GM19023 (cell line): Measurements from ENCODE around the gene PRKG2.
"Not testable (repeated sequence)": the region's sequence is repeated elsewhere in the genome, so short reads cannot be mapped to it uniquely, and the experiment has no call there.

Source experiments
- ATAC-seq: cut with Tn5 transposase; IDR thresholded peaks from one replicate; pipeline ENCODE4 v1.9.1; 2021; ENCODE audit warnings: mild to moderate bottlenecking, moderate library complexity; ENCODE audit not compliant: unreplicated experiment

PRKG2 gene, protein sequence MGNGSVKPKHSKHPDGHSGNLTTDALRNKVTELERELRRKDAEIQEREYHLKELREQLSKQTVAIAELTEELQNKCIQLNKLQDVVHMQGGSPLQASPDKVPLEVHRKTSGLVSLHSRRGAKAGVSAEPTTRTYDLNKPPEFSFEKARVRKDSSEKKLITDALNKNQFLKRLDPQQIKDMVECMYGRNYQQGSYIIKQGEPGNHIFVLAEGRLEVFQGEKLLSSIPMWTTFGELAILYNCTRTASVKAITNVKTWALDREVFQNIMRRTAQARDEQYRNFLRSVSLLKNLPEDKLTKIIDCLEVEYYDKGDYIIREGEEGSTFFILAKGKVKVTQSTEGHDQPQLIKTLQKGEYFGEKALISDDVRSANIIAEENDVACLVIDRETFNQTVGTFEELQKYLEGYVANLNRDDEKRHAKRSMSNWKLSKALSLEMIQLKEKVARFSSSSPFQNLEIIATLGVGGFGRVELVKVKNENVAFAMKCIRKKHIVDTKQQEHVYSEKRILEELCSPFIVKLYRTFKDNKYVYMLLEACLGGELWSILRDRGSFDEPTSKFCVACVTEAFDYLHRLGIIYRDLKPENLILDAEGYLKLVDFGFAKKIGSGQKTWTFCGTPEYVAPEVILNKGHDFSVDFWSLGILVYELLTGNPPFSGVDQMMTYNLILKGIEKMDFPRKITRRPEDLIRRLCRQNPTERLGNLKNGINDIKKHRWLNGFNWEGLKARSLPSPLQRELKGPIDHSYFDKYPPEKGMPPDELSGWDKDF

GRCh38 chr4:81214881-81215868 is at the start of gene PRKG2:
TSS of gene PRKG2 (minus strand) at chr4:81215222. CDS start at chr4:81205047, 10,175 bp downstream.
- ATAC-seq = no peak

DNA sequence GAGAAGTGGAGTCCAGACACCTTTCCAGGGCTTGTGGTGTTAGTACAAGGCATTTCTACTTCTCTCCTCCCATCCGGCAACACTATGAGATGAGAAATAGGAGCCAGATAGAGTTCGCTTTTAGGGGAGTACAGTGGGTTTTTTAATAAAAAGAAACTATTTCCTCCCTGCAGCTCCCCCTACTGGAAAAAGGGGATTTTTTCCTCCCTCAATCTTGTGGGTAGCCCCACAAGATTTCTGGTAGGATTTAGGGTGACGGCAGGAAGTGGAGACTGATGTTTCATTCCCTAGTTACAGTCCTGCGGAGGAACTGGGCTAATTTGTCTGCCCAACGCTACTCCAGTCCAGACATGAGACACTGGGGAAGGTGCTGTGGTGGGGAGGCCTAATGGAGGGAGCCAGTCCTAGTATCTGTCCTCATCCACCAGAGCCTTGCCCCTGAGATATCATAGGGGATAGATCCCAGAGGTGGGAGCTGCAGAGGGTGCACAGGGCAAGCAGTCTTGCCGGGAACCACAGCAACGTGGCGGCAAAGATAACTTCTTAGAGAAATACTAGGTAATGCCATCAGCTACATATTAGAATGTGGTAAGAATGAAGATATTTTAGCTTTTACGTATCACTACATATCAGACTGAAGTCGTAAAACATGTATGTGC is 45.5 kb upstream of the PRKG2 start:
- ATAC-seq = no peak

DNA sequence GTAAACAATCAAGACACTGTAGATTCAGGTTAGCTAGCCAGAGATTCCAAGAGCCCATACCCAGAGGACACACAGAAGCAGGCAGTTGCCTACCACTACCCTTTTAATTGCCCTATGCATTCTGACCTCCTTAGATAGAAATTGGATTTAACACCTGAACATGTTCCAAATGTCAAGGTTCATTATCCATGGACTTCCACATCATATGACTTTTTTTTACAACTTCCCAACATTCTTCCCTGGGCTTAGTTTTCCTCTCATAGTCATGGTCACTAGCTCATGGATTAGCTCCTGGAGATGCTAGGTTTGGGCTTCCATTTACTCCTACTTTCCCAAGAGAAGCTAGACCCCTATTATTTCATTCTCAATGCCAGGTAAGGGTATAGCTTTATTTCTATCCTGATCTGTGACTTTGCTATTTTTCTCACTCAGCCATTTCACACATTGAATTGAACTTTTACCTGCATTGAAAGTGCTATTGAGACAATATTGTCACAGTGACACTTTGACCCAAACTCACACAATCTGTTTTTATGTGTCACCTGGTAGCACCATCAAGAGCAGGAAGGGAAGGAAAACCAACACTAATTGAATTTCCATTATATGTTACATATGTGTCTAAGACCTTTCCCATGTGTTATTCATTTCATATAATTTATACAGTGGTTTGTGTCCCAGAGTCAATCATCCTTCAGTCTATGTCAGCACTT is 44.0 kb upstream of the PRKG2 start:
- ATAC-seq = no peak

GRCh38 chr4:81257816-81258215 is 42.8 kb upstream of the PRKG2 start:
- ATAC-seq = no peak

GRCh38 chr4:81257021-81257420 is 42.0 kb upstream of the PRKG2 start:
- ATAC-seq = no peak

GRCh38 chr4:81256059-81256970 is 41.3 kb upstream of the PRKG2 start:
- ATAC-seq = no peak

DNA sequence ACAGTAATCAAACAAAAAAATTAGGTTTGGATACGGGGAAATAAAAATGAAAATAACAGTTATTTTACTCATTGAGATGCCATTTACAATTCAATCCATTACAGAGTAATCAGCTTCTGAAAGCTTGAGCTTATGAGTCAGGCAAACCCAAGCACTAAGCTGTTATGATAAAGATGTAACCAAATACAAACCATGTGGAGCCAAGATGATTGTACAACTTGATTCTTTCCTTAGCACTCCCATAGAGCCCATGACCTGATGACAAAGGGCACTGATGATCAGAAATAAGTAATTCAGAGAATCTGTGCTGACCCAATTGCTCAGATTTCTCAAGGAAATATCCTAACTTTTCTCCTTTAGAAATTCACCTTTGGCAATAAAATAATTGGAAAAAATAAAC is 40.5 kb upstream of the PRKG2 start:
- no peak for ATAC-seq

GRCh38 chr4:81250430-81250829 is 35.4 kb upstream of the PRKG2 start:
- ATAC-seq = no peak

DNA sequence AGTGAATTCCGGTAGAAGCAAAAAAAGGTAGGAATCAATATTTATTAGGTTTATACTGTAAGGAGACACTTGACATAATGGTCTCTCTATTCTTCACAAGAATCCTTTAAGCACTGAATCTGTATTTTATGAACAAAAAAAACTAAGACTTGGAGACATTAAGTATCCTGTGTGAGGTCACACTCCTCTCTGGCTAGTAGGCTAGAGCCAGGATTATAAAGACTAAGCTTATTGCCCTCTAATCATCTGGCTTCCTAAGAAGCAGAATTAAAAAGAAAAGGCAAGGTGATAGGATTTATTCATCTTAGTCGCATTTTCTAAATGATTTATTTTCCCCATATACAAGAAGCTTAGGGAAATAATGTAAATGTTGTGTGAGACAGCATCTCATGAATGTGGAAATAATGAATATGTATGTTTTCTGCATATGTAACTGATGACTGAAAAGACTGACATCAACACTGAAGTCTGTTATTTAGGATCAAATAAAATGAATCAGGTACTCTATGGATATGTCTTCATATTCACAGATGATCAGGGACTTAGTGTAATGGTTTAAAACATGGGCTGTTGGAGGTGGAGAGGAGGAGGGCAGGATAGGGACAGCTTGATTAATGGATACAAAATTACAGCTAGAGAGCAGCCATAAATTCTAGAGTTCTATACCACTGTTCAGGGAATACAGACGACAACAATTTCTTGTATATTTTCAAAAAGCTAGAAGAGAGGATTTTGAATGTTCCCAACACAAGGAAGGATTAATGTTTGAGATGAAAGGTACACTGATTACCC is 30.4 kb upstream of the PRKG2 start:
- ATAC-seq = no peak

GRCh38 chr4:81237791-81238190 is 22.8 kb upstream of the PRKG2 start:
- ATAC-seq = no peak

DNA sequence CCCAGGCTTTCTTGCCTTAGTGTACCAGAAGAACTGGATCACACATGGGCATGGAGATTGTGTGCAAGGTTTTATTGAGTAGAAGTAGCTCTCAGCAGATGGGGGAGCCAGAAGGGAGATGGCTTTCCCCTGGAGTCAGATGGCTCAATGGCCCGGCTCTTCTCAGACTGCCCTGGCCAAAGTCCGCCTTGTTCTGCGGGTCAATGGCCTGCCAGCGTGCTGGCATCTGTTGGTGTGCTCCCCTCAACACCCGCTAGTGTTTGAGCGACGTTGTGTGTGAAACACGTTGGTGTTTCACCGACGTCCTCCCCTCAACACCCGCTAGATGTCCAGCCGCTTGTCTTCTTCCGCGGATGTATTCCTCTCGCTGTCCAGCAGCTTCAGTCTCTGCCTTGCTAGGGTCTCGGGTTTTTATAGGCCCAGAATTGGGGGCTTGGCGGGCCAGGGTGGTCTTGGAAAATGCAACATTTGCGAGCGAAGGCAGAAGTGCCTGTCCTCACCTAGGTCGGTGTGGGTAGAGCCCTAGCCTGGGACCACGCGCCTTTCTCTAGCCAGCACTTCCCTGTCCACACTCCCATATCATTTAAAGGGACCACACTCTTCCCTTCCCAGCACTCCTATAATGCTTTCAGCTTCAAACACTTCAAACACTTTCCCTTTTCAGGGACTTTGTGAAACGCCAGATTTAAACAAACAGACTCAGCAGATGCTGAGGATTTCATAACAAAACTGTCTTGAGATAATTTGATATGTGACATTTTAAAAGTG is 21.1 kb upstream of the PRKG2 start:
- no peak for ATAC-seq

DNA sequence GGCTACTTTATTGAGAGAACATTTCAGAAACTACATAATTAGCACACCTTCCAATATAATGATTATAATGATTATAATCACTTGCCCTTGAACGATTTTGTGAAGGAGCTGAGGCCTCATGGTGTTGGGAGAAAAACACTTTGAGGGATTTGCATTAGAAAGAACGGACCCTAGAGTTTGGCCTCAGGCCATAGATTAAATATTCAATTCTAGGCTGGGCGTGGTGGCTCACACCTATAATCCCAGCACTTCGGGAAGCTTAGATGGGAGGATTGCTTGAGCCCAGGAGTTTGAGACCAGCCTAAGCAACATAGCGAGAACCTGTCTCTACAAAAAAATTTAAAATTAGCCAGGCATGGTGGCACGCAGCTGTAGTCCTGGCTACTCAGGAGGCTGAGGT is 12.9 kb upstream of the PRKG2 start:
- no peak for ATAC-seq

GRCh38 chr4:81227138-81227537 is 12.1 kb upstream of the PRKG2 start:
- no peak for ATAC-seq

- ATAC-seq = no peak
These were observed 10.2 kb upstream of the PRKG2 start for GRCh38 chr4:81225252-81225651.

- not testable (repeated sequence) for ATAC-seq
These were observed 7.1 kb upstream of the PRKG2 start for GRCh38 chr4:81222082-81222472.

DNA sequence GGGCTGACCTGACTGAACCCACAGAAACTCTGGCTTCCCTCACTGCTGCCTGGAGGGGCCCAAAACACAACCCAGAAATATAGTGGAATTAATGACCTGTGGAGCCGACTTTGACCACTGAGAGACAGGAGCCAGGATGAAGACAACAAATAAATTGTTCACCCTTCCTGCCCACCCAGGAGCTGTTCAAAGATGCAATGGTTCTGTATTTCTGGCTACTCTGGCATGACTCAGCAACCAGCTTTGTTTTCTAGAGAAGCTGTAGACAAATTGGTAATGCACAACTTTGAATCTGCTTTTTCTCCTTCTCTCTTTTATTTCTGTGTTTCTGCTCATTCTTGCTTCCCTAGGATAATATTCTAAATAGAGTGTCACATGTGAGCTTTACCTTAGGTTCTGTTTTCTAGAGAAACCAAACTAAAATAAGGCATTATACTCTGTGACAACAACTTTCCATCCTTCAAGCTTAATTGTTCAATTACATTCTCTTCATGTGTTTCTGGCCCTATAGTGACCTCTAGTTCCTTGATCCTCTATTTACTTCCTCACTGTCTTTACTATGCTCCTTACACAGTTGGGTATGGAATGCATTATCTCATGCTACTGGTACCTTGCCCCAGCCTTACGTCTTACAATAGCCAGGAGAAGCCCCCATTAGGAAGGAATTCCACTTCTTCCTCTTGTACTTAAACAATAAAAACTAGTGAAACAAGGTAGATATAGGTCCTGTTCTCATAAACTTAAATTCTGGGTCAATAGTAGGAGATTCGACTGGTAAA is 6.5 kb upstream of the PRKG2 start:
- ATAC-seq = no peak

- ATAC-seq = no peak
These were observed 5.2 kb upstream of the PRKG2 start for GRCh38 chr4:81220271-81220670.
